ENCODE results near the gene MFRP. TPM values are rescaled to one million over a fixed set of nuclear protein-coding genes. Genes with fewer than 3 reads are reported as not detected.

Gene MFRP
- total and polyA plus RNA-seq, 9 of the 15 experiments (the other 6 are each of a cell fraction or from before 2014, with no cell fraction given), result not detected

DNA sequence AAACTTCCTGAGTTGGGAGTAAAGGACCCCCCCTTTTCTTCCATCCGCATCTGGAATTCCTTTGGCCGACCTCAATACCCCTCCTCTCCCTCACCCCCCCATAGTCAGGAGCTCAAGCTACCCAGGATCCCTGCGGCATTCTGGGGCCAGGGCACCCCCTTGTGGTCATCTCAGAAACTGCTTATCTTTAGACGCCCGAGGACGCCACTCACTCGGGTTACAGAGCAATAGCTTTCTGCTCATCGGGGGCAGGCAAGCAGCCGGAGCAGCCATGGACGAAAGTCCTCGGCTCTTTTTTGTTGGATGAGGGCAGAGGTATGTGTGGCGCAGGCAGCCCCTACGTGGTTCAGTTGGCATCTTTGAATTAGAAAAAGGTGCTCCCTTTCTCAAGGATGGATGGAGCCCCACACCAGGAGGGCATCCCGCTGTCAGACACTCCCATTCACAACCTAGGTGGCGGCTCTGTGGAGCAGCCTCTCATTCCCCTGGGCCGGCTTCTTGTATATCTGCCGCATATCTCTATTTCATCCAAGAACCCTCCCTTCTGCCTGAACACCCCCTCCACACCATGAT lies 8.1 kb downstream of the MFRP start (continued):
- TF ChIP-seq, protein P1, sequence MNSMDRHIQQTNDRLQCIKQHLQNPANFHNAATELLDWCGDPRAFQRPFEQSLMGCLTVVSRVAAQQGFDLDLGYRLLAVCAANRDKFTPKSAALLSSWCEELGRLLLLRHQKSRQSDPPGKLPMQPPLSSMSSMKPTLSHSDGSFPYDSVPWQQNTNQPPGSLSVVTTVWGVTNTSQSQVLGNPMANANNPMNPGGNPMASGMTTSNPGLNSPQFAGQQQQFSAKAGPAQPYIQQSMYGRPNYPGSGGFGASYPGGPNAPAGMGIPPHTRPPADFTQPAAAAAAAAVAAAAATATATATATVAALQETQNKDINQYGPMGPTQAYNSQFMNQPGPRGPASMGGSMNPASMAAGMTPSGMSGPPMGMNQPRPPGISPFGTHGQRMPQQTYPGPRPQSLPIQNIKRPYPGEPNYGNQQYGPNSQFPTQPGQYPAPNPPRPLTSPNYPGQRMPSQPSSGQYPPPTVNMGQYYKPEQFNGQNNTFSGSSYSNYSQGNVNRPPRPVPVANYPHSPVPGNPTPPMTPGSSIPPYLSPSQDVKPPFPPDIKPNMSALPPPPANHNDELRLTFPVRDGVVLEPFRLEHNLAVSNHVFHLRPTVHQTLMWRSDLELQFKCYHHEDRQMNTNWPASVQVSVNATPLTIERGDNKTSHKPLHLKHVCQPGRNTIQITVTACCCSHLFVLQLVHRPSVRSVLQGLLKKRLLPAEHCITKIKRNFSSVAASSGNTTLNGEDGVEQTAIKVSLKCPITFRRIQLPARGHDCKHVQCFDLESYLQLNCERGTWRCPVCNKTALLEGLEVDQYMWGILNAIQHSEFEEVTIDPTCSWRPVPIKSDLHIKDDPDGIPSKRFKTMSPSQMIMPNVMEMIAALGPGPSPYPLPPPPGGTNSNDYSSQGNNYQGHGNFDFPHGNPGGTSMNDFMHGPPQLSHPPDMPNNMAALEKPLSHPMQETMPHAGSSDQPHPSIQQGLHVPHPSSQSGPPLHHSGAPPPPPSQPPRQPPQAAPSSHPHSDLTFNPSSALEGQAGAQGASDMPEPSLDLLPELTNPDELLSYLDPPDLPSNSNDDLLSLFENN (IDR thresholded peaks at IDR 0.05; ENCODE audit: low read depth in 2 of 2, low read length in 2 of 2), result peak in 1 of 2 experiments; percentile 17; a peak in 1 of 4 replicates
- TF ChIP-seq, protein P2, sequence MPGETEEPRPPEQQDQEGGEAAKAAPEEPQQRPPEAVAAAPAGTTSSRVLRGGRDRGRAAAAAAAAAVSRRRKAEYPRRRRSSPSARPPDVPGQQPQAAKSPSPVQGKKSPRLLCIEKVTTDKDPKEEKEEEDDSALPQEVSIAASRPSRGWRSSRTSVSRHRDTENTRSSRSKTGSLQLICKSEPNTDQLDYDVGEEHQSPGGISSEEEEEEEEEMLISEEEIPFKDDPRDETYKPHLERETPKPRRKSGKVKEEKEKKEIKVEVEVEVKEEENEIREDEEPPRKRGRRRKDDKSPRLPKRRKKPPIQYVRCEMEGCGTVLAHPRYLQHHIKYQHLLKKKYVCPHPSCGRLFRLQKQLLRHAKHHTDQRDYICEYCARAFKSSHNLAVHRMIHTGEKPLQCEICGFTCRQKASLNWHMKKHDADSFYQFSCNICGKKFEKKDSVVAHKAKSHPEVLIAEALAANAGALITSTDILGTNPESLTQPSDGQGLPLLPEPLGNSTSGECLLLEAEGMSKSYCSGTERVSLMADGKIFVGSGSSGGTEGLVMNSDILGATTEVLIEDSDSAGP (CRISPR knock-in tag; IDR thresholded peaks at IDR 0.05), result no peak
- TF ChIP-seq, protein P3, sequence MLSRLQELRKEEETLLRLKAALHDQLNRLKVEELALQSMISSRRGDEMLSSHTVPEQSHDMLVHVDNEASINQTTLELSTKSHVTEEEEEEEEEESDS (CRISPR knock-in tag; IDR thresholded peaks at IDR 0.05), result no peak
- no peak for TF ChIP-seq NCOA6 (IDR thresholded peaks at IDR 0.05)
- TF ChIP-seq PHB2 (IDR thresholded peaks at IDR 0.05; ENCODE audit: low read depth), result no peak
- TF ChIP-seq, protein P4, sequence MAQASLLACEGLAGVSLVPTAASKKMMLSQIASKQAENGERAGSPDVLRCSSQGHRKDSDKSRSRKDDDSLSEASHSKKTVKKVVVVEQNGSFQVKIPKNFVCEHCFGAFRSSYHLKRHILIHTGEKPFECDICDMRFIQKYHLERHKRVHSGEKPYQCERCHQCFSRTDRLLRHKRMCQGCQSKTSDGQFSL (CRISPR knock-in tag; IDR thresholded peaks at IDR 0.05), result no peak
- TF ChIP-seq, protein P4 (tag; IDR thresholded peaks at IDR 0.05), result peak in 1 of 2 experiments; percentile 87; a peak in 2 of 4 replicates
- TF ChIP-seq, protein P5, sequence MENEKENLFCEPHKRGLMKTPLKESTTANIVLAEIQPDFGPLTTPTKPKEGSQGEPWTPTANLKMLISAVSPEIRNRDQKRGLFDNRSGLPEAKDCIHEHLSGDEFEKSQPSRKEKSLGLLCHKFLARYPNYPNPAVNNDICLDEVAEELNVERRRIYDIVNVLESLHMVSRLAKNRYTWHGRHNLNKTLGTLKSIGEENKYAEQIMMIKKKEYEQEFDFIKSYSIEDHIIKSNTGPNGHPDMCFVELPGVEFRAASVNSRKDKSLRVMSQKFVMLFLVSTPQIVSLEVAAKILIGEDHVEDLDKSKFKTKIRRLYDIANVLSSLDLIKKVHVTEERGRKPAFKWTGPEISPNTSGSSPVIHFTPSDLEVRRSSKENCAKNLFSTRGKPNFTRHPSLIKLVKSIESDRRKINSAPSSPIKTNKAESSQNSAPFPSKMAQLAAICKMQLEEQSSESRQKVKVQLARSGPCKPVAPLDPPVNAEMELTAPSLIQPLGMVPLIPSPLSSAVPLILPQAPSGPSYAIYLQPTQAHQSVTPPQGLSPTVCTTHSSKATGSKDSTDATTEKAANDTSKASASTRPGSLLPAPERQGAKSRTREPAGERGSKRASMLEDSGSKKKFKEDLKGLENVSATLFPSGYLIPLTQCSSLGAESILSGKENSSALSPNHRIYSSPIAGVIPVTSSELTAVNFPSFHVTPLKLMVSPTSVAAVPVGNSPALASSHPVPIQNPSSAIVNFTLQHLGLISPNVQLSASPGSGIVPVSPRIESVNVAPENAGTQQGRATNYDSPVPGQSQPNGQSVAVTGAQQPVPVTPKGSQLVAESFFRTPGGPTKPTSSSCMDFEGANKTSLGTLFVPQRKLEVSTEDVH (IDR thresholded peaks at IDR 0.05; ENCODE audit: low read depth, partially characterized antibody), result no peak
- TF ChIP-seq ZBTB7A (IDR thresholded peaks at IDR 0.05; ENCODE audit: borderline replicate concordance, control insufficient read depth, low read depth, low read length), result peak; percentile 24; the same call in 1 of the 2 replicates
- TF ChIP-seq, protein P6, sequence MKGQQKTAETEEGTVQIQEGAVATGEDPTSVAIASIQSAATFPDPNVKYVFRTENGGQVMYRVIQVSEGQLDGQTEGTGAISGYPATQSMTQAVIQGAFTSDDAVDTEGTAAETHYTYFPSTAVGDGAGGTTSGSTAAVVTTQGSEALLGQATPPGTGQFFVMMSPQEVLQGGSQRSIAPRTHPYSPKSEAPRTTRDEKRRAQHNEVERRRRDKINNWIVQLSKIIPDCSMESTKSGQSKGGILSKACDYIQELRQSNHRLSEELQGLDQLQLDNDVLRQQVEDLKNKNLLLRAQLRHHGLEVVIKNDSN (CRISPR knock-in tag; IDR thresholded peaks at IDR 0.05), result no peak
- TF ChIP-seq, protein P7, sequence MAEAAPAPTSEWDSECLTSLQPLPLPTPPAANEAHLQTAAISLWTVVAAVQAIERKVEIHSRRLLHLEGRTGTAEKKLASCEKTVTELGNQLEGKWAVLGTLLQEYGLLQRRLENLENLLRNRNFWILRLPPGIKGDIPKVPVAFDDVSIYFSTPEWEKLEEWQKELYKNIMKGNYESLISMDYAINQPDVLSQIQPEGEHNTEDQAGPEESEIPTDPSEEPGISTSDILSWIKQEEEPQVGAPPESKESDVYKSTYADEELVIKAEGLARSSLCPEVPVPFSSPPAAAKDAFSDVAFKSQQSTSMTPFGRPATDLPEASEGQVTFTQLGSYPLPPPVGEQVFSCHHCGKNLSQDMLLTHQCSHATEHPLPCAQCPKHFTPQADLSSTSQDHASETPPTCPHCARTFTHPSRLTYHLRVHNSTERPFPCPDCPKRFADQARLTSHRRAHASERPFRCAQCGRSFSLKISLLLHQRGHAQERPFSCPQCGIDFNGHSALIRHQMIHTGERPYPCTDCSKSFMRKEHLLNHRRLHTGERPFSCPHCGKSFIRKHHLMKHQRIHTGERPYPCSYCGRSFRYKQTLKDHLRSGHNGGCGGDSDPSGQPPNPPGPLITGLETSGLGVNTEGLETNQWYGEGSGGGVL (CRISPR knock-in tag; IDR thresholded peaks at IDR 0.05), result no peak
- TF ChIP-seq, protein P8, sequence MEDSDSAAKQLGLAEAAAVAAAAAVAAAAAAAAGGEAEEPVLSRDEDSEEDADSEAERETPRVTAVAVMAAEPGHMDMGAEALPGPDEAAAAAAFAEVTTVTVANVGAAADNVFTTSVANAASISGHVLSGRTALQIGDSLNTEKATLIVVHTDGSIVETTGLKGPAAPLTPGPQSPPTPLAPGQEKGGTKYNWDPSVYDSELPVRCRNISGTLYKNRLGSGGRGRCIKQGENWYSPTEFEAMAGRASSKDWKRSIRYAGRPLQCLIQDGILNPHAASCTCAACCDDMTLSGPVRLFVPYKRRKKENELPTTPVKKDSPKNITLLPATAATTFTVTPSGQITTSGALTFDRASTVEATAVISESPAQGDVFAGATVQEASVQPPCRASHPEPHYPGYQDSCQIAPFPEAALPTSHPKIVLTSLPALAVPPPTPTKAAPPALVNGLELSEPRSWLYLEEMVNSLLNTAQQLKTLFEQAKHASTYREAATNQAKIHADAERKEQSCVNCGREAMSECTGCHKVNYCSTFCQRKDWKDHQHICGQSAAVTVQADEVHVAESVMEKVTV (CRISPR knock-in tag; IDR thresholded peaks at IDR 0.05), result peak; percentile 46; the same call in 1 of the 2 replicates

All from K562 (cell line).